GM13976 (cell line): ENCODE data around the gene SETD1B.
A peak's percentile ranks its signal among the peaks of the same experiment; 100 is the strongest.

Experiments used
- DNase-seq: peaks from one replicate; pipeline ENCODE4 v3.0.0; 2012; ENCODE audit warnings: low spot score
- in situ Hi-C: fragments of 300-500 bp; cut with MboI; formaldehyde crosslinking; loops from one replicate; pipeline ENCODE4 v1.12.0; 2022; ENCODE audit warnings: low sequenced_read_pairs, mixed read lengths, inconsistent platforms; ENCODE audit not compliant: unreplicated experiment
- TF ChIP-seq, protein P1 (sequence below): IDR thresholded peaks from 2 replicates; pipeline ENCODE4 v1.5.1; 2012; ENCODE audit warnings: borderline replicate concordance, mild to moderate bottlenecking; ENCODE audit not compliant: insufficient read depth; ENCODE audit errors: extremely low read depth, missing control alignments, control extremely low read depth

The SETD1B gene

DNA sequence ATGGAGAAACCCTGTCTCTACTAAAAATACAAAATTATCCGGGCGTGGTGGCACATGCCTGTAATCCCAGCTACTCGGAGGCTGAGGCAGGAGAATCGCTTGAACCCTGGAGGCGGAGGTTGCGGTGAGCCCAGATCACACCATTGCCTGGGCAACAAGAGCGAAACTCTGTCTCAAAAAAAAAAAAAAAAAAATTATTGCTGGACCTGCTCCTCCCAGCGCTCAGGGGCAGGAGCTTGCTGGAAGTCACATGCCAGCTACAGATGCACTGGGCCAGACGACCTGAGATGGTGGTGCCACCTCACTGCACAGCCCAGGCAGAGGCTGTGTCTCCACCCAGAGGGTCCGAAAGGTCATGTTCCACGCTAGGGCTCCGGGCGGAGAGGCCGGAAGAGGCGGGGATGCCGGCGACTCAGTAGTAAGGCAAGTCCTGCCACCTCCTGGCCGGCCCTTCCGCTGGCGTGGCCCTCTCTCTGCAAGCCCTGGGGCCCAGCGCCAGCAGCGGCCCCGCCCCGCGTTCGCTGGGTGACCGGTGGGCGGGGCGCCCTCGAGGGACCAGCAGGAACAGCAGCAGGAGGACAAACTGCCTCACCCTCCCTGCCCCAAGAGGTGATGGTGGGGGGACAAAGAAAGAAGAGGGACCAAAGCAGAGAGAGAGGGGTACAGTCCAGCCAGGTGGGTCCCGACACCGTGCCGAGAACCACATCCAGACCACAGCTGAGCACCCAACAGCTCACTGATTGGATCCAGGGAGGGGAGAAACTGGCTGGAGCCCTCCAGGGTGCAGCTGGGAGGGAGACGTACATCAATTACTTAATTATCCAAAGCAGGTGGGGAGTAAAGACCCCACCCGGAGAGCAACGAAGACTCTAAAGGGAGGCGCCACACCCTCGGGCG is 6.7 kb upstream of the SETD1B start:
- TF ChIP-seq, protein P1, sequence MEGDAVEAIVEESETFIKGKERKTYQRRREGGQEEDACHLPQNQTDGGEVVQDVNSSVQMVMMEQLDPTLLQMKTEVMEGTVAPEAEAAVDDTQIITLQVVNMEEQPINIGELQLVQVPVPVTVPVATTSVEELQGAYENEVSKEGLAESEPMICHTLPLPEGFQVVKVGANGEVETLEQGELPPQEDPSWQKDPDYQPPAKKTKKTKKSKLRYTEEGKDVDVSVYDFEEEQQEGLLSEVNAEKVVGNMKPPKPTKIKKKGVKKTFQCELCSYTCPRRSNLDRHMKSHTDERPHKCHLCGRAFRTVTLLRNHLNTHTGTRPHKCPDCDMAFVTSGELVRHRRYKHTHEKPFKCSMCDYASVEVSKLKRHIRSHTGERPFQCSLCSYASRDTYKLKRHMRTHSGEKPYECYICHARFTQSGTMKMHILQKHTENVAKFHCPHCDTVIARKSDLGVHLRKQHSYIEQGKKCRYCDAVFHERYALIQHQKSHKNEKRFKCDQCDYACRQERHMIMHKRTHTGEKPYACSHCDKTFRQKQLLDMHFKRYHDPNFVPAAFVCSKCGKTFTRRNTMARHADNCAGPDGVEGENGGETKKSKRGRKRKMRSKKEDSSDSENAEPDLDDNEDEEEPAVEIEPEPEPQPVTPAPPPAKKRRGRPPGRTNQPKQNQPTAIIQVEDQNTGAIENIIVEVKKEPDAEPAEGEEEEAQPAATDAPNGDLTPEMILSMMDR: no peak
- in situ Hi-C loops: no loop called here
- DNase-seq: no peak

DNA sequence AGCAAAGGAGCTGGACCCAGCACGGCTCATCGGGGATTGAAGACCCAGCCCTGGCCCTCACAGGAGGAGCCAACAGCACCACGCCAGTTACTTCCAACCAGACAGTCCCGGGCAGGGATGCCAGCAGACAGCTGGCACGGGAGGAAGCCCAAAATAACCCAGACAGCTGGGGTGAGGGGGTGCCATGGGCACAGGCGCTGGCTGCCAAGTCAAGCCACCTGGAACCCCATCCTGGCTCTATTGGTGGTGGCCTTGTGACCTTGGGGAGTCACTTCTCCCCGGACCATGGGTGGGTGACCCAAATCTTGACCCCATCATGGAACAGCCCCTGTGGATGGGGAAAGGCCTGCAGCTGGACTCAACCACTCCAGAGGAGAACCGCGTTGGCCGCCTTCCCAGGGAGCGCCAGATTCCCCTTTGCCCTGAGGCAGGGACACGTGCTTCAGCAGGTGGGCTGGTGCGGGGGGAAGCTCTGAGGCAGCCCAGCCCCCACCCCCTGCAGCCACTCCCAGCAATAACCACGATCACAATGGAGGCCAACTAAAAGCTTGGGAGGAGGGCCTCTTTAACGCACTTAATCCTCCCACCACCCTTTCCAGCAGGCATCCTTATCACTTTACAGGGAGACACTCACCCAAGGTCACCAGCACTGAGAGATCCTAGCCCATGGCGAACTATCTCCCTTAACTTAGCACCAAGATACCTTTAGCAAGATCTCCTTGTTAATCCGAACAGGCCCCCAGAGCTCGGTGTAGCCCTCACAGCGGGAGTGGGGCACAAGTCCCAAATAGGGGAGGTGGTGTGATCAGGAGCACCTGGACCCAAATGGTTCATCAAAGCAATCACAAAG is 5.6 kb upstream of the SETD1B start:
- TF ChIP-seq, protein P1: no peak
- in situ Hi-C loops: no loop called here
- DNase-seq: no peak

DNA sequence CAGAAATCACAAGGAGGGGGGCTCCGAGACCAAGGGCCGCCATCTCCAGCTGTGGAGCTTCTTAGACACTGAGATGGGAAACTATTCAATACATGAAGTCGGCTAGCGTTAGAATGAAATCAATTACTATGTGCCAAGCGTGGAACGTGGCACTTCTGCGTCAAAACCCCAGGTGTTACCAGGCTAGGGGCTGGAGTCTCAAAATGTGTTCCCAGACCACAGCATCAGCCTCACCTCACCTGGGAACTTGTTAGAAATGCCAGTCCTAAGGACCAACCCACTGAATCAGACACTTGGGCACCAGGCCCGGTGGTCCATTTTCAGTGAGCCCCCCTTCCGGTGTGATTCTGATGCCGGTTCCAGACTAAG is 5.0 kb upstream of the SETD1B start:
- in situ Hi-C loops: no loop called here
- TF ChIP-seq, protein P1: no peak
- no peak for DNase-seq

DNA sequence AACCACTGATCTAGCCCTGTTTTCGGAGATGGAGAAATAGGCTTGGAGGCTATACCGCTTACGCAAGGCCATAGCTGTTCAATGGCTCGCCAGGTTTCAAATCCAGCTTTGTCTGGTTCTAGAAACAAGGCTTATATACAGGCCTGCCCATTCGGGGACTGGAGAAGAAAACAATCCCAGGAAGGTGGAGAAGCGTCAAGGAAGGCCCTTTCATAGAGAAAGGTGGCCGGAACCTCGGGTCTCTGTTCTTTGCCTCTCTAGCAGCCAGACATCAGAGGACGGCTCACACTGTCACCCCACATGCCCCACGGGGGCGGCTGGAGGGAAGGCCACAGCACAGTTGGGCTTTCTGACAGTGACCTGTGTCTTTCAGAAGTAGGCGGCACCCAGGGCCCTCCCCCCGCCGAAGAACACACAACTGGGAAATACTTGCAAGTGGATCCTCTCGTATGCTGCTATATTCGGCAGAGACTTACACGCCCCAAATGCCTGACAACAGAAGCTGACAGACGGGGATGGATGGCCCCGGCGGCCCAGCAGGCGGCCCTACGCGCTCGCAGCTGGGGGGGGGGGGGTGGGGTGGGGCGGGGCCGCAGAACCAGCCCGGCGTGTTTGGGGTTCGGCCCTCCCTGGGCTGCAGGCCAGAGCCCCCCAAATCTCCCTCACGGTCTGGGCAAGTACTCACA is 4.5 kb upstream of the SETD1B start:
- TF ChIP-seq, protein P1: no peak
- DNase-seq: peak; percentile 77
- in situ Hi-C loops: no loop called here

DNA sequence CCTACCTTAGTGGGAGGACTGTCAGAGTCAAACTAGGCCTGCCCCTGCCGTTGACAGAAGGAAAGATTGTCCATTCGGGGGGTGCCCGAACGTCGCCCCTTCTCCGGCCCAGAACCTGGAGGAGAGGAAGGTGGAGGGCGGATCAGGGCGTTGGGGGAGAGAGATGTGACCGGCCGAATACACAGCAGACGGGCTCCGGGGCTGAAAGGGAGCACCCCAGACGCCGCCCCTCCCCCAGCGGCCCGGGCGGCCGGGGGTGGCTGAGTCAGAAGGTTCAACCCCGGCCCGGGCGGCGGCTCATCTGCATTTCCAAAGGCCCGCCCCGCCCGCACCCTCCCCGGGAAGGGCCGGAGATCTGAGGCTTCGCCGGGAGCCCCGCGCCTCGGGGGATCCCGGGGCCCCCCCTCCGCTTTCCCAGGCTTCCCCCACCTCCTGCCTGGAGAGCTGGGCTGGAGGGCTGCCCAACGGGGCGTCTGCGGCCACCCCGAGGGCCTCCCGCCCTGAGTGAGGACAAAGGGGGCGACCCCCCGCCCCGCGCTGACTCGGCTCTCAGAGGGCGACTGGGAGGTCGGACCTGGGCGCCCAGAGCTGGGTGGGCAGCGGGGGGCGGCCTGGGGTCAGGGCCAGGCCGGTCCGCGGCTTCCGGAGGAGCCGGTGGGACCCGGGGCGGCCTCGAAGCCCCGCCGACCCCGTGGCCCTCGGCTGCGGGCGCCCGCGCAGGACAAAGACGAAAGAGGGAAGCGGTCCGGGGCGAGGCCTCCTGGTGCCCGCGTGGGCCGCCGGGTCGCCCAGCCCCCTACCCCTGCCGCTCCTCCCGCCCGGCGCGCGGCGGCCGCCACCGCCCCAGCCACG is 3.7 kb upstream of the SETD1B start:
- TF ChIP-seq, protein P1: no peak
- peak; percentile 82 for DNase-seq
- in situ Hi-C loops: no loop called here
